Activated CD4-positive, alpha-beta T cell treated with anti-CD3 and anti-CD28 coated beads, Interleukin-2, Interleukin-4, amounts not matched to agents 100 ng/mL and 50 ng/mL, durations not matched to agents 16 hours and 8 hours (primary cell): ENCODE results near the gene SBF2.
"Not testable (repeated sequence)": the region's sequence is repeated elsewhere in the genome, so short reads cannot be mapped to it uniquely, and the experiment has no call there.

Source experiments
- DNase-seq: peaks from one replicate; pipeline ENCODE4 v3.0.0-alpha.2; 2020; ENCODE audit warnings: low spot score

SBF2 gene

GRCh38 chr11:10064828-10065227 lies 229.2 kb downstream of the SBF2 start:
- DNase-seq, result no peak

DNA sequence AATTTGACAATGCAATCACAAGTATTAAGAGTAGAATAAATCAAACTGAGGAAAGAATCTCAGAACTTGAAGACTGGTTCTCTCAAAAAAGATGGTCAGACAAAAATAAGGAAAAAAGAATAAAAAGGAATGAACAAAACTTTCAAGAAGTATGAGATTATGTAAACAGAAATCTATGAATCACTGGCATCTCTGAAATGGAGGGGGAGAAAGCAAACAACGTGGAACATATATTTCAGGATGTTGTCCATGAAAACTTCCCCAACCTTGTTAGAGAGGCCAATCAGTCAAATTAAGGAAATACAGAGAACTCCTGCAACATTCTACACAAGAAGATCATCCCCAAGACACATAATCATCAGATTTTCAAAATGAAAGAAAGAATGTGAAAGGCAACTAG lies 235.7 kb downstream of the SBF2 start:
- DNase-seq, result no peak

- DNase-seq, result no peak
These were observed 242.0 kb downstream of the SBF2 start for GRCh38 chr11:10051868-10052586.

DNA sequence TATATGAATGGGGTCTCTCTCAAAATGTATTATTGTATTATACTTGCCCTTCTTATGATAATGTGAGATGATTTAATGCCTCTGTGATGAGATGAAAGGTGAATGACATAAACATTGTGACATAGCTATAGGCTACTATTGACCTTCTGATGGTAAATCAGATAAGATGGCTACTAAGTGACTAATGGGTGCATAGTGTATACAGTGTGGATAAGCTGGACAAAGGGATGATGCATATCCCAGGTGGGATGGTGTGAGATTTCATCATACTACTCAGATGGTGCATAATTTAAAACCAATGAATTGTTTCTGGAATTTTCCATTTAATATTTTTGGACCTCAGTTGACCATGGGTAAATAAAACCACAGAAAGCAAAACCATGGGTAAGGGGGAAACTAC lies 243.5 kb downstream of the SBF2 start:
- DNase-seq, result no peak

- no peak for DNase-seq
These were observed 244.3 kb downstream of the SBF2 start for GRCh38 chr11:10049756-10050155.

- no peak for DNase-seq
These were observed 245.7 kb downstream of the SBF2 start for GRCh38 chr11:10048350-10048749.

- DNase-seq, result no peak
These were observed 249.4 kb downstream of the SBF2 start for GRCh38 chr11:10044618-10045017.

GRCh38 chr11:10042699-10043098 lies 251.3 kb downstream of the SBF2 start:
- no peak for DNase-seq

DNA sequence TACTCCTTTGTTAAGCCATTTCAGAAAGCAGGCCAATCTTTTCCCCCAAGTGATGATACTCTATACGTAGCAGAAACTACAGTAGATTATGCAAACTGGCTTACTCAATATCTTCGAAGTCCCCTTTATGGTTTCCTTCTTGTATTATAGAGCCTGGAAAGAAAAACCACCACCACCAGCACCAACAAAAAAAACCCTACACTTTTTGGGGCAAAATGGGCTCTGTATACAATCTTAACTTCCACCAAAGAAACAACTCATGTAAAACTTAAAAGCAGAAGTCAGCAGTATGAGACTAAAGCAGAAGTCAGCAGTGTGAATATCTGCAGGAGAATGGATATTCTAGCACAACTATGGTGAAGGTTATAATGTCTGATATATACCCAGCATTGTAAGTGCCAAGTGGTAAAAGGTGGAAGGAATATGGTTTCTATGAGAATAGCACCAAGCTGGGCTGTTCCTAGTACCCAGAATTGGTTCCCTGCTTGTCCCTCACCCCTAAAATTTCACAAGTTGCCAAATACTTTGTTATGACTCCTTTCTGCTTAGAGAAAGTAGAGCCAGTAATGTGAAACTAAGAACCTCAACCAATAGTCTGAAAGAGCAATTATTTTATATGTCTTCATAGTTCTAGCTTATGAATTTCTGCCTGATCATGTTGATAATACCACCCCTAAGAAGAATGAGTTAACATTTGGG lies 252.1 kb downstream of the SBF2 start:
- DNase-seq, result no peak

DNA sequence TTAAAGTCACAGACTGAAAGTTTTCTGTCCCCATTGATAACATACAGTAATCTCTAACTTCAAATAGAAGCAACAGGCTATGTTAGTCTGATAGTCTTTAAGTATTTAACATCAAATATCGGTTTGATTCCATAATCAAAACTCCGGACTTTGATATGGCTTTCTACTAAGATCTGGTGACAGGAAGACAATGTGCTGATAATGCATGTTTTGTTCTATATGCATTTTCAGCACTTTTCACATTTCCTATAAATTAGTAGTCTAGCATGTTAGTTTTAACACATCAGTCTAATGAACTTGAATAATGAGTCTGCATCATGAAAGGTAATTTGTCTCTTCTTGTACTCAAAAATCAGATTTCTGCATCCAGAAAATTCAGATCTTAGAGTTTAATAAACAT lies 252.7 kb downstream of the SBF2 start:
- DNase-seq, result no peak

- no peak for DNase-seq
These were observed 255.3 kb downstream of the SBF2 start for GRCh38 chr11:10038521-10039302.

- DNase-seq, result not testable (repeated sequence)
These were observed 258.1 kb downstream of the SBF2 start for GRCh38 chr11:10035932-10036331.

GRCh38 chr11:10032935-10033334 lies 261.1 kb downstream of the SBF2 start:
- DNase-seq, result no peak

- no peak for DNase-seq
These were observed 263.9 kb downstream of the SBF2 start for GRCh38 chr11:10030122-10030490.

DNA sequence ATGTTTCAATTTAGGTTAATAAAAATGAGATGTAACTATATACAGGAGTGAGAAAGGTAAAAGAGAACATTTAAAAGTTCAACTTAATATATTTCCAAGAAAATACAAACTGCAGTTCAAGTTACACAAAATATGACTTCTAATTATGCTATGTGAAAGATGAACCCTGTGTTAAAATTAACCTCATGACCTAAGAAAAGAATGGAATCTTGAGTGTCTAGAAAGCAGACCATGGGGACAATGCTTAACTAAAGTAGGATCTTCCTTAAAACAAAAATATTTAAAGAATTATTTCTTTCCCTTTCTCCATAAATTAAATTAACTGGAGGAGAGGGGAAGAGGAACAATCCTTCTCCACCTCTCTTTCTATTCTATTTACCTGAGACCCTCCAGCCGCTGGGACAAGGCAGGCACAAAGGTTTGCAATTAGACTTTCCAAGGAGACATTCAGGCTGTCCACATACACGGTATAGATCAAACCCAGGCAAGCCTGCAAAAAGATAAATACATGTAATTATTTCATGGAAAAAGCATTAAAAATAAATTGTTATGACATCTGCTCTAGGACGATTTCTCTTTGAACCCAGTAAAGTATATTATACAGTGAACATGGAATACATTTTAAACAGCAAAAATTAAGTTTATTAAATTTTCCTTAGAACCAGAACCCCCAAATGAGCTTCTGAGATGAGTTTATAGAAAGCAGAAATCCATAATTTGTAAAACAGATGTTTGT lies 264.5 kb downstream of the SBF2 start:
- no peak for DNase-seq

- DNase-seq, result no peak
These were observed 267.5 kb downstream of the SBF2 start for GRCh38 chr11:10026514-10026913.

GRCh38 chr11:10023212-10023611 lies 270.8 kb downstream of the SBF2 start:
- DNase-seq, result no peak

- no peak for DNase-seq
These were observed 271.3 kb downstream of the SBF2 start for GRCh38 chr11:10022764-10023163.

- no peak for DNase-seq
These were observed 272.5 kb downstream of the SBF2 start for GRCh38 chr11:10021563-10021962.

DNA sequence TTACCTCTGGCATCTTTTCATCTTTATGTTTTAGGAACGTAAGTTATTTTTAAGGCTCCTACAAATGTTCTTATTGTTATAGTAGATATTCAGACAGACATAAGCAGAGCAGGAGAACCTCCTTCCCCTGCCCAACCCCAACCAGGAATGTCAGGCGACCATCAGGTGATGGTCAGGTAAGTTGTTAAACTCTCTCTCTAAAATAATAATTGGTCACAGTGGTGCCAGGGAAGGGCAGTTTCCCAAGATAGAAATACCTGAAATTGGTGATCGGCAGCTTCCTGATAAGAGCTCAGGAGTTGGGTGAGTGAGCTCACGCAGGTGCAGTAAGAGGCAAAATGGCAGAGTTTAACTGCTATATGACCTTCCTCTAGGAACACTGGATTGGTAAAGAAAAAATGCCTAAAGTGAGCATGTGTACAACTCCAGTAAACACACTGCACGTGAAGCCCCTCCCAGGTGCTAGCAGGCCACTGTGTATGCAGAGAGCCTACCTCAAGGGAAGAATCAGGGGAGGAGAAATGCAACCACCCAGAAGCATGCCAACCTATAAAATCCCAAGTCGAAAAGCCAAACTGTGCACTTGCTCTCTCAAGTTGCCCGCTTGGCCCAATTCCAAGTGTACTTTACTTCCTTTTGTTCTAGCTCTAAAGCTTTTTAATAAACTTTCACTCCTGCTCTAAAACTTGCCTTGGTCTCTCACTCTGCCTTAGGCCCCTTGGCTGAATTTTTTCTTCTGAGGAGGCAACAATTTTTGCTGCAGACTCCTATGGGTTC lies 273.9 kb downstream of the SBF2 start:
- DNase-seq, result no peak

- no peak for DNase-seq
These were observed 276.1 kb downstream of the SBF2 start for GRCh38 chr11:10017911-10018310.

DNA sequence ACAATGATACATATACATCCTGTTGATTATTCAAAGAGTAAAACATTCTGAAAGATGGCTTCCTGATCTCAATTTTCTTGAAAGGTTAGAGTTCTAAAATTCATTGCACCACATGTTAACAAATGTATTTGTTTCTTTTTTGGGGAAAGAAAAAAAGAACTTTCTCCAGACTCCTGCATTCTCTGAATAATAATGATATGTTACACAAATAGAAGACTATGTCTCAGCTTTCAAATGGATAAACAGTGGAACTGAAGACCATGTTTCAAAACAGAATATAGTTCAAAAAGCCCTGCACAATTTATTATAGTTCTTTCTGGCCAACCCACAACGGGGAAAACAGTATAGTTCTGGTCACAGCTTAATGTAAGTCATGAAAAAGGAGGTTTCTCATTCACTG lies 277.0 kb downstream of the SBF2 start:
- no peak for DNase-seq
